Nephron progenitor cell (in vitro differentiated cells): ENCODE data around the gene TIMP2.

ENCODE experiments used
- DNase-seq: peaks from one replicate; pipeline ENCODE4 v3.0.0; 2021
- H3K27ac Mint-ChIP-seq: 2 replicates; pipeline ENCODE4 v1.8.0; 2021; ENCODE audit warnings: mild to moderate bottlenecking, moderate library complexity, mixed read lengths
- H3K27me3 Mint-ChIP-seq: 2 replicates; pipeline ENCODE4 v1.8.0; 2021; ENCODE audit warnings: mild to moderate bottlenecking, low read depth, mixed read lengths; ENCODE audit not compliant: poor library complexity
- H3K36me3 Mint-ChIP-seq: 2 replicates; pipeline ENCODE4 v1.8.0; 2021; ENCODE audit warnings: low read depth, mixed read lengths
- H3K4me1 Mint-ChIP-seq: 2 replicates; pipeline ENCODE4 v1.8.0; 2021; ENCODE audit warnings: mixed read lengths
- H3K4me3 Mint-ChIP-seq: 2 replicates; pipeline ENCODE4 v1.8.0; 2021; ENCODE audit warnings: mild to moderate bottlenecking, moderate library complexity, mixed read lengths
- H3K9me3 Mint-ChIP-seq: 2 replicates; pipeline ENCODE4 v1.8.0; 2021; ENCODE audit warnings: mild to moderate bottlenecking, moderate library complexity, mixed read lengths
- TF ChIP-seq, protein P1 (sequence below): fragments of 200-600 bp; sonication (generic); IDR thresholded peaks from 2 replicates; pipeline ENCODE4 v1.5.0; 2021; ENCODE audit warnings: antibody characterized with exemption

Gene TIMP2

DNA sequence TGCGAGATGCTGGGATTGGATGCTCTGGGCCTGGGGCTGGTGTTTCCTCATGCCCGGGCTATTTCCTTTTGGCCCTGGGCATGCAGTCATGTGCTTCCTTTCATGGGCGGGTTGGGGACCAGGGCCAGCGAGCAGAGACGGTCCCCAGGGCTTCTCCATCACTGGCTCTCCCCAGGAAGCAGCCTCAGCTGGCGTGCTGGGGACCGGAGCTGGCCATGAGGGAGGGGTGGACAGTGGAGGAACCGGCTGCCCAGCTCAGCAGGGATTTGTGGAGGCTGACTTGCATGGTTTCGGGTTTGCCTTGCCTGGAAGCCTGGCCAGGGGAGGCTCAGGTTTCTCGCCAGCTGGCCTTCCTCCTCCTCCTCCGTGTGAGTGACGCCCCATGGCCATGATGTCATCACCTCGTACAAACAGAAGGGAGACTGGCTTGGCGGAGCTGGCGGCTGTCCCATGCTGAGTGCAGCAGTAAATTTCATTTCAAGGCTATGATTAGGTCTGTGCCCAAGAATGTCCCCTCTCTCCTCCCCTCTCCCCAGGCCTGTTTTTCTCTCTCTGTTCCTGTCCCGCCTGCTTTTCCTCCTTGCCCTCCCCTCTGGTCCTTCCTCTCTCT lies 8.9 kb upstream of the TIMP2 start:
- peaks cover 38% of the 10 kb centered on the region for H3K4me1 Mint-ChIP-seq
- no peaks in the 10 kb centered on the region for H3K36me3 Mint-ChIP-seq
- peaks cover 8% of the 10 kb centered on the region for H3K27me3 Mint-ChIP-seq
- H3K9me3 Mint-ChIP-seq, result no peaks in the 10 kb centered on the region
- DNase-seq, result peak; percentile 82
- TF ChIP-seq, protein P1, sequence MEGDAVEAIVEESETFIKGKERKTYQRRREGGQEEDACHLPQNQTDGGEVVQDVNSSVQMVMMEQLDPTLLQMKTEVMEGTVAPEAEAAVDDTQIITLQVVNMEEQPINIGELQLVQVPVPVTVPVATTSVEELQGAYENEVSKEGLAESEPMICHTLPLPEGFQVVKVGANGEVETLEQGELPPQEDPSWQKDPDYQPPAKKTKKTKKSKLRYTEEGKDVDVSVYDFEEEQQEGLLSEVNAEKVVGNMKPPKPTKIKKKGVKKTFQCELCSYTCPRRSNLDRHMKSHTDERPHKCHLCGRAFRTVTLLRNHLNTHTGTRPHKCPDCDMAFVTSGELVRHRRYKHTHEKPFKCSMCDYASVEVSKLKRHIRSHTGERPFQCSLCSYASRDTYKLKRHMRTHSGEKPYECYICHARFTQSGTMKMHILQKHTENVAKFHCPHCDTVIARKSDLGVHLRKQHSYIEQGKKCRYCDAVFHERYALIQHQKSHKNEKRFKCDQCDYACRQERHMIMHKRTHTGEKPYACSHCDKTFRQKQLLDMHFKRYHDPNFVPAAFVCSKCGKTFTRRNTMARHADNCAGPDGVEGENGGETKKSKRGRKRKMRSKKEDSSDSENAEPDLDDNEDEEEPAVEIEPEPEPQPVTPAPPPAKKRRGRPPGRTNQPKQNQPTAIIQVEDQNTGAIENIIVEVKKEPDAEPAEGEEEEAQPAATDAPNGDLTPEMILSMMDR, result no peak
- H3K27ac Mint-ChIP-seq, result peak overlapping the region; percentile 89
- H3K4me3 Mint-ChIP-seq, result peak overlapping the region; percentile 35

DNA sequence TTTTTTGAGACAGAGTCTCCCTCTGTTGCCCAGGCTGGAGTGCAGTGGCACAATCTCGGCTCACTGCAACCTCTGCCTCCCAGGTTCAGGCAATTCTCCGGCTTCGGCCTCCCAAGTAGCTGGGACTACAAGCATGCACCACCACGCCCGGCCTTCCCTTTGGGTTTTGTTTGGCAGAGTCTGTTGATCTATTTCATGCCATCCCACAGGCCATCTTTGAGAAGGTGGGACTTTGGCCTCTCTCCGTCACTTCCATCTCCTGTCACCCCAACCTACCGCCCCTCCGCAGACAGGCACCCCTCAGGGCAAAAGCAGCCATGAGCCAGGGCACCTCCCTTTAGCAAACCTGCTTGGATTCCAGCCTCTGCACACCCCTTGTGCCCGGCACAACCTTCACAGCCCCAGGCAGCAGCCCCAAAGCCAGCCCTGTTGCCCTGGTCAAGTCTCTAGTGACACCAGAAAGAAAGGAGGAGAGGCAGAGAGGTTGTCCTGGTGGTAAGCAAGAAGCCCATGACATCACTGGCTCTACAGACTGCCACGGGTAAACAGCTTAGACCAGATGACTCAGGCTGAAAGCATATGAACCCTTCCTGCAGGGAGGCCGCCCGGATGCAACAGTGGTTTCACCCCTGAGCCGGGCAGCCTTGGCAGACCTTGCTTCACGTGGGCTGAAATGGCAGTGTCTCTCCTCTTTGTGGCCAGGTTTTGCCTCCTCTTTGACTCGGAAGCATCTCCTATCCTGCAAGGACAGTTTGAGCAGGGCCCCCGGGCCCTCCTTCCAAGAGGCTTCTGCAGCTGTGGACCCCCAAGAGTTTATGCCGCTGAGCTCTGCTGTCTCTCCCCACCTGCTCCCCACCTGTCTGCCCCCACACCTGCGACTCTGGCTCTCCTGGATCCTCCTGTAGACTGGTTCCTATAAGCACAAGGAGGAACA lies 8.1 kb upstream of the TIMP2 start:
- TF ChIP-seq, protein P1, result no peak
- H3K9me3 Mint-ChIP-seq, result no peaks in the 10 kb centered on the region
- peak overlapping the region; percentile 34 for H3K27ac Mint-ChIP-seq
- peaks cover 44% of the 10 kb centered on the region for H3K4me1 Mint-ChIP-seq
- DNase-seq, result no peak
- peaks cover 11% of the 10 kb centered on the region for H3K27me3 Mint-ChIP-seq
- no peak overlapping the region for H3K4me3 Mint-ChIP-seq
- no peaks in the 10 kb centered on the region for H3K36me3 Mint-ChIP-seq

DNA sequence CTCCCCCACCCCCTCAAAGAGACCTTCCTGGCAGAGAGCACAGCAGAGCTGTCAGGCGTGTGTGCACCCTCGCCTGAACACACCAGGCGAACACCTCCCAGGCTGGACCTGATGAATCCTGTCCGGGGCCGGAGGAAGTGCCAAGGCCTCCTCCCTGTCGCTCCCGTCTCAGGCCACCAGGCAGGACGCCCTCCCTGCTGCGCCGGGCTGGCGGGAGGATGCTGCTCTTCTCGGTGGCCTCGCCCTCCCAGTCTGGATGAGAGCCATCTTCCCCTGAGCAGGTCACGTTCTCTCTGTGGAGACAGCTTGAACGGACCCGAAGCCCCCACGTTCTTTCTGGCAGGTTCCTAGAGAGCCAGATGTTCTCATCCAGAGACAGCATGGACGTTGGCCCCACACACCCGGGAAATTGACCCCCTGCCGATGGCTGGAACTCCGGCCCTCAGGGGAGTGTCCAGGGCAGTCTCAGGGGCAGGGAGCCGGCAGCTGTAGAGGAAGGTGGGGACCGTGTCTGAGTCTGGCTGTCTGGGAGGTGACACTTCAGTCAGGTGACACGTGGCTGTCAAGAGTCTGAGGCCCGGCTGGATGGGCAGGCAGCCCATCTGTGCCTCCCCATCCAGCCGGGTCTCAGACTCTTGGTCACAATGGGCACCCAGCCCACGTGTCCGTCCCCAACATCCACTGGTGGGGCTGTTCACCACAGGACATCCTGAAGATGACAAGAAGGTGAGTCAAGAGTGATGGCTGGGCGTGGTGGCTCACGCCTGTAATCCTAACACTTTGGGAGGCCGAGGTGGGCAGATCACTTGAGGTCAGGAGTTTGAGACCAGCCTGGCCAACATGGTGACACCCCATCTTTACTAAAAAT lies 5.0 kb upstream of the TIMP2 start:
- Mint-ChIP-seq H3K27me3 (peaks cover 23% of the 10 kb centered on the region), H3K27ac (no peak overlapping the region), H3K9me3 (no peaks in the 10 kb centered on the region), H3K4me3 (no peak overlapping the region), H3K36me3 (no peaks in the 10 kb centered on the region), H3K4me1 (peaks cover 53% of the 10 kb centered on the region)
- no peak for DNase-seq
- TF ChIP-seq, protein P1, result no peak

DNA sequence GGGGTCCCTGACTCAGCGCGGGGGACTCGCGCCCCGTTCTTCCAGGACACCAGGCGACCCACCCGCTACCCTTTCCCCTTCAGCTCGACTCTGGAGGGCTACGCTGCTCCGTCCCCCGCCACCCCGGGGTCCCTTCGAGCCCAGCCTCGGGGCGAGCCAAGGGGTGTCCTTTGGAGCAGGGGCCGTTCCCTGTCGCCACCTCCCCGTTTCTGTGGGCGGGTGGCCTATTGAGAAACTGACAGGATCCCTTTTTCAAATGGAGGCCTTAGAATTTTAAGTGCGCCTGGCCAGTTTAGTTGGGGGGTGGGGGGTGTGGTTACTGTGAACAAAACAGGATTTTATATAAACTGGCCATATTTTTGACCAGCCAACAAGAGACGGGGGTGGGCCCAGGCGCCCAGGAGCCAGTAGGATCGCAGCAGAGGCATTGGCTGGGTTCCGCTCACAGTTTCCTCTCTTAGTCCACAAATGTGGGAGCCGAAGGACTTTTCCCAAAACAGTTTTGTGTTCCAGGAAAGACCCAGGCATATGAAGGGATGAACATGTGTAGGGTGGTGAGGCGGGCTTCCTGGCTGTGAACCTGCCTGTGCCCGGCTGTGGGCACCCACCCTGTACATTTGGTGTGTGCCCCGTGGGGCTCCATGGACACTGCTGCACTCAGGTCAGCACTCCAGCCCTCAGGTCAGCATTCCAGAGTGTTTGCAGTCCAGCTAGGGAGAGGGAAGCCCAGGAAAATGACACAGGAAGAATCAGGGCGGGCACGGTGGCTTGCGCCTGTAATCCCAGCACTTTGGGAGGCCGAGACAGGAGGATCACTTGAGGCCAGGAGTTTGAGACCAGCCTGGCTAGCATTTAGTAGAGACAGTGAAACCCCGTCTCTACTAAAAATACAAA lies 722 bp upstream of the TIMP2 start:
- DNase-seq, result peak; percentile 37
- peak overlapping the region; percentile 72 for H3K4me3 Mint-ChIP-seq
- H3K27ac Mint-ChIP-seq, result peak overlapping the region; percentile 93
- TF ChIP-seq, protein P1, result no peak
- H3K36me3 Mint-ChIP-seq, result no peaks in the 10 kb centered on the region
- H3K27me3 Mint-ChIP-seq, result peaks cover 16% of the 10 kb centered on the region
- no peaks in the 10 kb centered on the region for H3K9me3 Mint-ChIP-seq
- H3K4me1 Mint-ChIP-seq, result peaks cover 58% of the 10 kb centered on the region

DNA sequence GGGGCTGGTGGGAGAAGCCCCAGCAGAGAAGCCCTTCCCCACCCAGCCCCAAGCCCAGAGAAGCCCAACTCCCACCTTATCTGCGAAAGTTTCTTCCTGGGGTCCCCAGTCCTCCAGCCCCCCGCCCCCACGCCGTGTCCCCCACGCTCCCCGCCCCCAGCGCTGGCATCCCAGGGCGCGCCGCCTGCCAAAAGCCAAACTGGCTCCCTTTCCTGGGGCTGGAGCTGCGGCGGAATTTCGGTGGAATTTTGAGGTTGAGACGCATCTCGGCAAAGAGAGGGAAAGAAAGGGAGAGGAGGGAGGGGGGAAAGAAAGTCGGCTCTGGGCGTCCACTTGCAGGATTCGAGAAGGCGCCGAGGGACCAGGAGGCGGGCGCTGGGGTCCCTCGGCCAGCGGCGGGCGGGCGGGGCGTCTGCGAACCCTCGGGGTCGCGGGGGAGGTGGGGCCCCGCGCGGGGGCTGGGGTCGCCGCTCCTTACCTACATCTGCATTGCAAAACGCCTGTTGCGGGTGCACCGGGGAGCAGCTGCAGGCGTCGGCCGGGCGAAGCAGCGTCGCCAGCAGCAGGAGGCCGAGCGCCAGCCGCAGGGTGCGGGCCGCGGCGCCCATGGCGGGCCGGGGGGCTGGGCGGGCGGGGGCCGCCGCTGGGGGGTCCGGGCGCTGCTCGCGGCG lies 571 bp downstream of the TIMP2 start:
- Mint-ChIP-seq H3K27ac (no peak overlapping the region), H3K36me3 (no peaks in the 10 kb centered on the region), H3K27me3 (peaks cover 16% of the 10 kb centered on the region), H3K4me3 (peak overlapping the region; percentile 83), H3K9me3 (no peaks in the 10 kb centered on the region), H3K4me1 (peaks cover 71% of the 10 kb centered on the region)
- TF ChIP-seq, protein P1, result no peak
- DNase-seq, result peak; percentile 56
